GM18861 (cell line): ENCODE results near the gene ACKR3.

Experiments
- ATAC-seq: cut with Tn5 transposase; IDR thresholded peaks from one replicate; pipeline ENCODE4 v1.9.1; 2021; ENCODE audit not compliant: unreplicated experiment

Gene ACKR3

GRCh38 chr2:236549165-236549564 lies 20.5 kb upstream of the ACKR3 start:
- ATAC-seq, result no peak

- ATAC-seq, result no peak
These were observed 19.3 kb upstream of the ACKR3 start for GRCh38 chr2:236550290-236550689.

GRCh38 chr2:236550701-236551465 lies 18.7 kb upstream of the ACKR3 start:
- ATAC-seq, result peak; percentile 50

DNA sequence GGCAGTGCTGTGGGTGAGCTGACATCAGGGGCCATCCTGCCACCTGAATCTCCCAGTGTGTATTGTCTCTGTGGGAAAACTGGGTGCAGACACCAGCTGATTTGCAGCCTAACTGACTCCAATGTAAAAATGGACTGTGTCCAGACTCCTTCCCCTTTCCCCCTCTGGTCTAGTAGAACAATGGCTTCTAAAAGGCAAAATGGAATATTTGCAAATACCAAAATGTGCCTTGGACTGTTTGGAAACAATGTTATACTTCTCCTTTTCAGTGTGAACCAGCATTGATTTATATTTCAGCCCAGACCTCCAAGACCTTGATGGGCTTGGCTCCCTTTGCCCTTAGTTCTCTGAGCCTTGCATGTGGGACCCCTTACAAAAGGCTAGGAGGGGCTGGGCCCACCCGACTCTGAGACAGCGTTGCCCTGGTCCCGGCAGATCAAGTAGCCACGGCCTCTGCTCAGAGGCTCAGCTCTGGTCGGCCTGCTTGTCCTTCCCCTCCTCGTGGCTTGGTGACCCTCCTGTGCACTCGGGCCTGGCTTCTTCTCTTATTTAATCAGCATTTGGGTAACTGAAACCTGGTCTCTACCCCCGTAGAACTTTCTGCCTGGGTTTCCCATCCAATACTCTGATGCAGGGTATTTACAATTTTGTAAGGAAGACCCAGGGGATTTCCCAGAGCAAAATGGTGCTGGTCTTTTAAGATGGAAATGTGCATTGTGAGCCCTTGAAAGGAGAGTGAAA lies 18.0 kb upstream of the ACKR3 start:
- no peak for ATAC-seq

- no peak for ATAC-seq
These were observed 17.4 kb upstream of the ACKR3 start for GRCh38 chr2:236552212-236552542.

GRCh38 chr2:236552581-236553363 lies 16.9 kb upstream of the ACKR3 start:
- ATAC-seq, result no peak

DNA sequence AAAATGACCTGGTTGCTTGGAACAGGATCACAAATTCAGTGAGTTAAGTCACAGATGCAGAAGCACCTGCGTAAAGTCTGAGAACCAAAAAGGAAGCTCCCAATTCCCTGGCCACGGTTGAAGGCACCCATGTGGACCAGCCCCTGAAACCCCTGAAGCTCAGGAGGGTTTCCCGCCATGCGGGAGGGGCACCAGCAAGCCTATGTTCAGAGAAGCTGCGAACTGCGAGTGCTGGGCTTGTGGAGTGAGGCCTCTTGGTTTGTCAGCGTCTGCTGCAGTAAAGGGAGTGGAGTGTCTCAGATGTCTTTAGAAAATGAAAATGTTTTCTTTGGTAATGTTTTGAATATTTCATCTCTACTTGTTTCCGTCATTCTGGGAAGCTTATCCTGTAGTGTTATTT lies 16.1 kb upstream of the ACKR3 start:
- no peak for ATAC-seq

DNA sequence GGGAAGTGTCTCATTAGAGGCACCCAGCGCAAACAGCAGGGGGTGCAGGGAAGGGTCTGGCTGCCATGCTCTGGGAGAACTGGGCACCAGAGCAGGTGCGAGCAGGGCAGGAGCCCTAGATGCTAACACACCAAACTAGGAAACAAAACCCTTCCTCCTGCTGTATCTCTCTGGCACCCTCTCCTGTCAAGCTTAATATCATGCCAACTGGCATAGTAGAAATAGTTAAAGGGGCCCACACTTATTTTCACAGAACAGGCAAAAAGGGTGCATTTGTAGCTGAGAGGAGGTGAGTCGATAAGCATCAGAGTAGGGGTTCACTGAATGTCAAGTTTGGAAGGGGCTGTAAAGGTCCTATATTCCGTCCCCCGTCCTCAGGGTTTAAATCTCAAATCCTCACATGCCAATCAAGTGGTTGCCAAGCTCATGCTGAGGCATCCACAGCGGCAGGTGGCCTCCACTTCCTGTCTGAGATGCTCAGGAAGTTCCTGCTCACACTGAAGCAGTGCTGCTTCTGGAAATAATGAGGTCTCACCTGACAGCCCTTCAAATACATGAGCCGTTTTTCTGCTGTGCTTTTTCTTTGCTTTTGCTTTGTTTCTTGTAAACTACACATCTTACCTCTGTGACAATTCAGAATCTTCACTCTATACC lies 14.9 kb upstream of the ACKR3 start:
- no peak for ATAC-seq

- ATAC-seq, result no peak
These were observed 14.1 kb upstream of the ACKR3 start for GRCh38 chr2:236555481-236555880.

DNA sequence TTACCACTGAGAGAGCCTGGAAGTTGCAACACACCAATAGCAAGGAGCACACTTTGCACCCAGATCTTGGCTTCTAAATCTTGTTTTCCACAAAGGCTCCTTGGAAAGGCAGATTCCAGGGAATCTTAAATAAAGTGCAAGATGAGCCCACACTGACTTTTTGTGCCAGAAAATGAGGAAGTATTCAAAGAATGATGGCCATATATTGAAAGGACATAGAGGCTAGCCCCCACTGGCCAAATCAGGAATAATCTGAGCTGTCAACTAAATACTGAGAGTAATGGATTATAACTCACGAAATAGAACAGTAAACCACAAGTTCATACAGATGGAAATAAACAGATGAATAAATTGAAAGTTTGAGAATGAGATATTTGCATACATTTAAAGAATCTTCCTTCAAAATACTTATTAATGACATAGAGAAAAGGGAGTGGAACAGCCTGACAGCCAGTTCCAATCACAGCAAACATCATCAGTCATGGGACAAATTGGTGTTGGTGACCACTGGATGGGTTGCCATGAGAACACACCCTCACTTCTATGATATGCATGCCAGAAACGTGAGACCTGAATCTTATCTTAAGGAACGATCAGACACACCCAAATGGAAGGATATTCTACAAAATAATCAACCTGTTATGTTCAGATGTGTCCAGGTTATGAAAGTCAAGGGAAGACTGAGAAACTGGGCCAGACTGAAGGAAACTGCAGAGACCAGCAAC lies 12.2 kb upstream of the ACKR3 start:
- ATAC-seq, result no peak

GRCh38 chr2:236558036-236558435 lies 11.6 kb upstream of the ACKR3 start:
- ATAC-seq, result no peak

DNA sequence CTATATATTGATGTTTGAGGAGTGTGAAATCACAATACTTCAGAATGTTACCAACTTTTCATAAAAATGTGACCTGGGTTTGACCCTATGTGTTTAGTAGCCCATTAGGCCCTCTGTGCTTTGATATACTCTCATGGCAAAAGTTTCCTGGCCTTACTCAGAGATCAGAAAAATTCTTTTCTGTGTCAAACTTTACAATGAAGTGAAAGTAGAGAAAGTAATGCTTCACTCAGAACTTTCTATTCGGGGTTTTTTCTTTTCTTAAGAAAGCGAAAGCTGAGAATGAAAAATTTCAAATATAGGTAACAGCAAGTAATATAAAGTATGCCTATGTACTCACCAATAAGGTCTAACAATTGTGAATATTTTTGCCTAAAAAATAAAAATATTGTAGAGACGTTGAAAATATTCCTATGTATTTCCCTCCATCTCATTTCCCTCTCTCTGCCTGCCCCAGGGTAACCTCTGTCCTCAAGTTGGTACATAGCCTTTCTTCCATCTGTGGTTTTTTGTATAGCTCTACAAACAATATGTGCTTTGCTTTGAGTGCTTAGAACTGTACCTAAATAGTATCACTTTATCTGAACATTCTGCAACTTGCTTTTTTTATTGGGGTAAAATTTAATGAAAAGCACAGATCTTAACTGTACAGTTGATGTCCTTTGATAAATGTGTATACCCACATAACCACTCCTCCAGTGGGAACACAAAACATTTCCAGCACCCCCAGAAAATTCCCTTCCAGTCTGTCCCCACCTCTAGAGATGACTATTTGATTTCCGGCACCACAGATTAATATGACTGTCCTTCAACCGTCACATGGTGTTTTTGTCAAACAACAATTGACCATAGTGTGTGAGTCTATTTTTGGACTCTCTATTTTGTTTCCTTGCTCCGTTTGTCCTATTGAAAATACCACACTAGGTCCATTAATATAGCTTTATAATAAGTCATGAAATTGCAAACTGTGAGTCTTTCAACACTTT lies 10.3 kb upstream of the ACKR3 start:
- ATAC-seq, result peak; percentile 67

GRCh38 chr2:236561874-236562273 lies 7.8 kb upstream of the ACKR3 start:
- ATAC-seq, result no peak

GRCh38 chr2:236562434-236562833 lies 7.2 kb upstream of the ACKR3 start:
- no peak for ATAC-seq

GRCh38 chr2:236563953-236564352 lies 5.7 kb upstream of the ACKR3 start:
- no peak for ATAC-seq

DNA sequence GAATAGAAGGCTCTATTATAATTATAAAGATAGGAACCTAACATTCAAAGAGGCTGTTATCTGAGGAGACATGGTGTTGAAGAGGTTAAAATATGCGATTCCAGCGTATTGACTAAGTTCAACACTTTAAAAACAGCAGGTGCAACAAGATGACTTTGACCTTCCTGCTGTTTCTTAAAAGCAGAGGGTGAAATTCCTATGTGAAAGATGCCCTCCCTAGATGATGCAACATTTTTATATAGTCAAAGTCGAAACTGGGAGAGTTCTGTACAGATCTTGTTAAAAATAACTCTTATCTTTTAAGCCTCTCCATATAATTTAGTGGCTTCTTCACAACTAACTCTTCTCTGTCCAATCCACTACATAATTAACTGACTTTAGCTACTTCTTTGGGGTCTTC lies 4.4 kb upstream of the ACKR3 start:
- ATAC-seq, result no peak

GRCh38 chr2:236565879-236566402 lies 3.7 kb upstream of the ACKR3 start:
- no peak for ATAC-seq

DNA sequence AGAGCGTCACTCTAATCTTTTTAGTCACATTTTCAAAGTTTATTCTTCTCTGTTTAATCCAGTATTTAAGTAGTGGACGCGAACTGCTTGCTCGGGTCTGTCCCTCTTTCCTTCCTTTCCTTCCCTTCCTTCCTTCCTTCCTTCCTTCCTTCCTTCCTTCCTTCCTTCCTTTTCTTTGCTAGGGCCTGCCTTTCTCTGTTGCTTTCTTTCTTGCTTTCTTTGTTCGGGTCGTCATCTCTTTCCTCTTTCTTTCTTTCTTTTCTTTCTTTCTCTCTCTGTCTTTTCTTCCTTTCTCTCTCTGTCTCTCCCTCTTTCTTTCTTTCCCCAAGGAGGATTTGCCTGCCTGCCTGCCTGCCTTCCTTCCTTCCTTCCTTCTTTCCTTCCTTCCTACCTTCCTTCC lies 3.0 kb upstream of the ACKR3 start:
- ATAC-seq, result no peak
